Activated CD8-positive, alpha-beta memory T cell treated with anti-CD3 and anti-CD28 coated beads for 4 hours (primary cell): ENCODE measurements around the gene ERAL1.
"Not testable (repeated sequence)": the region's sequence is repeated elsewhere in the genome, so short reads cannot be mapped to it uniquely, and the experiment has no call there.

Source experiments
- DNase-seq, 2 donors: peaks; one replicate each; pipeline ENCODE4 v3.0.0-alpha.2; 2020; ENCODE audit warnings: low read depth in 2 of 2

The ERAL1 gene

DNA sequence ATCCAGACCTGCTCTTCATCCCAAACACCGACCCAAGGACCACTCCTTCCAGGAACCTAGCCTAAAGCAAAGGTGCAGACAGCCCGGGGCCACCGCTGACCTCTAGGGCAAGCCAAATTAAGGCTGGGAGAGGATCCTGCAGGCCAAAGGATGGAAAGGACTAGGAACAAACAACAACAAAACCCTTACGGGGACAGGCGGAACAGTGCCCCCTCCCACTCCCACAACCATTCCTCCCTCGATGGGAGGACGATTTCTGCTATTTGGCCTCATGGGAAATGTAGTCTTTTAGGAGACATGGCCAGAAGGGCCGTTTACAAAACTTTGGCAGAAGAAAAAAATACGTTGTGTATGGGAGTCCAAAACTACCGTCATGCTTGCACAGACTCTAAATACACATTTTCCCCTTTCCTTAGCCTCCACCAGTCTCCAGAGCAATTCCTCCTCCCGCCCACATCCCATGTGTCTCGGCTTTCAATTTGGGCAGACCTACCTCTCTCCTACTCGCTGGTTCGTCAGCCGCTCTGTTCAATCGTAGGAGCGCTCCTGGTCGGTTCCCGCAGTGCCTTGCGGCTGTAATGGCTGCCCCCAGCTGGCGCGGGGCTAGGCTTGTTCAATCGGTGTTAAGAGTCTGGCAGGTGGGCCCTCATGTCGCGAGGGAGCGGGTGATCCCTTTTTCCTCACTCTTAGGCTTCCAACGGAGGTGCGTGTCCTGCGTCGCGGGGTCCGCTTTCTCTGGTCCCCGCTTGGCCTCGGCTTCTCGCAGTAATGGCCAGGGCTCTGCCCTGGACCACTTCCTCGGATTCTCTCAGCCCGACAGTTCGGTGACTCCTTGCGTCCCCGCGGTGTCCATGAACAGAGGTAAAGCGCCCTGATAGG, at the start of gene ERAL1:
TSS of gene ERAL1 (plus strand) at position 560 of the 879 bp plus-strand sequence. CDS start at position 579, 19 bp downstream.
- DNase-seq = peak; percentile 62 to 72

DNA sequence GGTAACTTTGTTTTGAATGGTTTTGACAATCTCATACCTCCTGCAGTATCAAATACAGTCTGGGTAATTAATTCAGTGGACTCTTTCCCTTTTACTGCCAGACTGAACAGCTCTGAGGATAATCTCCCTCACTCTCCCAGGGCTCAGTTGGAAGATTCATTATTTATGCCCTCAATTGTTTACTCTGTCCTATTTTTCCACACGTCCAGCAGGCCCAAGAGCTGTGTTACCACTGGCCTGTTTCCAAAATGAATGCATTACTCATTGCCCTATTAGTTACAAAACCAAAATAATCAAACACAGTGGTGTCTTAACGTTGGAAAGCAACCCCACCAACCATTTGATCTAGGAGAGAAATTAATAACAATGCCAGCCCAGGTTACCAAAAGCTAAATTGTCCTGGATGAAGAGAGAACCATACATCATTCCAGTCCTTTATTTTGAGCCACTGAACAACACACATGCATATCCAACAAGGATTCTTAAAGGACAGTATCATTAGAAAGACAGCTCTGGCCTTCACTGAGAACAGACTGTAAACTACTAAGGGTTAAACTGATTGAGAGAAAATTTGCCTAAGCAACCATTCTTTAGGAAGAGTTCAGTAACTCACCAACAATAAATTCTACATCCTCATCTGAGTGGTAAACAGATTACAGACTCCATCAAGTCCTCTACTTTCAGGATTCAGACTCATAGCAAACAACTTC, 46.7 kb upstream of the ERAL1 start:
- no peak for DNase-seq

DNA sequence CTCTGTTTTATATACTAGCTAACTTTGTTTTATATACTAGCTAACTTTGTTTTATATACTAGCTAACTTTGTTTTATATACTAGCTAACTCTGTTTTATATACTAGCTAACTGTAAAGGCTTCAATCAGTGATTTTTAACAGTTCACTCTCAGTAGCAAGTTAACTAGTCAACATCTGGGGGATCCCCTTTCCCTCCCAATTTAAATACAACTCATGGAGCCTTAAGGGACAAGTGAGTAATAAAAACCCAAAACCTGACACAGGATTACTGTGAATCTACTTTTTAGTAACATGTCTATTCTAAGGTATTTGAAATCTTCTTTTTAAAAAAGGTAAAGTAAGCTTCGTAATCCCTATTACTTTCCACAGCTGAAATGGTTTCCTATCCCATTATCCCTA, 44.4 kb upstream of the ERAL1 start:
- DNase-seq = no peak

DNA sequence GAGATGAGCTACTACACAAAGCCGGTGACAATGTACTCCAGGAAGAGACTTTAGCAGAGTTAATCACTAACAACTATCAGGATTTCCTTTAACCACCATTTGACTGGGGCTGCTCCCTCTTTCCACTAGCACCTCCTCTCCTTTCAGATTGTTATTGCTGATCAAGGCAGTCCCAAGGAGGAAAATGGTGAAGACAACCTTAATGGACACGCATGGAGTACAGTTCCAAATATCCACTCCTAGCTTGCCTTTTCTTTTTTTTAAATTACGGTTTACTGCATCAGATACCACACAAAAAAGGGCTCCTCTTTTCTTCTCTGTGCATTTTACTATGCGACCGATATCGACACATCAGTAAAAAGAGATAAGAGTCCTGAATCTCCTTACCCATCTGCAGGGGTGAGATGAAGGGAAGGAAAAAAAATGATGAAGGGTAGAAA, 43.1 kb upstream of the ERAL1 start:
- no peak for DNase-seq

DNA sequence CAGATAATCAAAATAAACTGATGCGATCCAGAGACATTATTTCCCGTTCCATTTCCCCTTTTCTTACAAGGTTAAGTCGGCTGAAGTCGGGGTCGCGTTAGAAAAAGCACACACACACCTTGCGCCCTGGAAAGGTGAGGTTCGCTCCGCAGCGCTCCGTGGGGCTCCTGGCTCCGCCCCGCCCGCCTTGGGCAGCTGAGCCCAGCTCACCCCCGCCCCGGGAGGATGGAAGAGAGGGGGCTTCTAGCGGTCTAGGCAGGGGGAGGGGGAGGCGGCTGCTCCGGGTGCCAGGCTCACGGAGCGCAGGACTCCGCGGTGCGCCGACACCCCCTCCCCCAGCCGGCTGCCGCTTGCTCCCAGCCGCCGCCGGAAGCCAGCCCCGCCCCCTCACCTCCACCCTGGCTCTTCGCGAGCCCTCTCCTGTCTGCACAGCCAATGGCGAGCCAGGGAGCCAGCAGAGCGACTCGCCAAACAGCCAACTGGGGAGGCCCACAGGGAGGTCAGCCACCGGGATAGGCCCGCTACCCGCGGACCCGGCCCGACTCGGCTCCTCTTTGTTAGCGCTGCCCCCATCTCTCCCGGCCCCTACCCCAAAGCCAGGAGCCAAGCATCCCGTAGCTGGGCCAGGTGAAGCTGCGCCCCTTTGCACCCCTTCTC, 42.6 kb upstream of the ERAL1 start:
- peak; percentile 91 for DNase-seq

DNA sequence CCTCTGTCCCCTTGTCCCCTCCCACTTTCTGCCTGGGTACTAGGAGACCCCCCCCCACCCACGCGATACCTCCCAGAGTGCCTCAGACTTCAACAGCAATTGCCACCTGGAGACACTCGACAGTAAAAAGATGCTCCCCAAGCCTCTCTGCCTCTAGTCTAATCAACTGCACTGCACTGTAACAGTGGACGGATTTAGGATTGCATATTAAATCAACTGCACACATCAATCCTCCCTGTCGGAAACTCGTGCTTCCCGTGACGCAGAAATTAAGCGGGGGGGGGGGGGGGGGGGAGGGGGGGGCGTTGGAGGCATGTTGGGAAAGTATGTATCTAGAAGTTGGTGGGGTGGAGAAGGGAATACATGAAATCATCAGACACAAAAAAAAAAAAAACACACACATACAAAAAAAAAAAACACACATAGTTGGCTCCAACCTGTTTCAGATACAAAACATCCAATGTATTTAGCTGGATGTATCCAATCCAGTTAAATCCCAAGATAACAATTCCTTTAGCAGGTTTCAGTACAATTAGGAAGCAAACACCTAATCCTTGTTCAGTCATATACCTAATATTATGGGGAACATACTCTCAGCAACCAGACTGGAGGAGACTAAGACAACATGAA, 42.0 kb upstream of the ERAL1 start:
- no peak for DNase-seq

DNA sequence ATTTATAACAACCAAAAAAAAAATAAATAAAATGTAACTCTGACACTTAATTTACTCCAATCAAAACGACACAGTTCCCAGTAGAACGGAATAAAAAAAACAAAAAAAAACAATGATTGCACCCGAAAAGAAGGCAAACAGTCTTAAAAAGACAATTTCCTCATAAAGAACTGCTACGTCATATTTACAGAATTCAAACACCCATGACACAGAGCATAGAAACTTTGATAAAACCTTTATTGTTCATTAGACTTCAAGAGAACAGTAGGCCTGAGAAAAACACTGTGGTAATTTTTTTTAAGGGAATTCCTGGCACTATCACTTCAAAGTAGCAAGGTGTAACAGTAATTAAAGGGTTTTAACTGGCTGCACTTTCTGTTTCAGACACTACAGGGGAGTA, 38.3 kb upstream of the ERAL1 start:
- DNase-seq = no peak

DNA sequence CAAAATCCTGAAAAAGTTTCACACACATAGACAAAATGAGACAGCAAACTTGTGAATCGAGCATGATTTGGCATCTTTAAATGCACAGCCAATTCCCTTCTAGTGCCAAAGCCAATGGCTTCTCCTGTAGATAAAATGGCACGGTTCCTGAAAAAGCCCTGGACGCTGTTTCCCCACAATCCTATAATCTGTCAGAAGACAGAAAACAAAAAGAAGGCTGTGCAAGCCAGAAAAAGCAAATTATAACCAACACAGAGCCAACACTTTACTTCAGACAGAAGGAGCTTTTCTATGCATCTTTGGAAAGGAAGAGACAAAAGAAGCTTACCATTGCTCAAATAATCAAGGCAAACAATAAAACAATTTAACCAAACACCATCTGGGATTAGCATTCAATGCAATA, 36.0 kb upstream of the ERAL1 start:
- no peak for DNase-seq

DNA sequence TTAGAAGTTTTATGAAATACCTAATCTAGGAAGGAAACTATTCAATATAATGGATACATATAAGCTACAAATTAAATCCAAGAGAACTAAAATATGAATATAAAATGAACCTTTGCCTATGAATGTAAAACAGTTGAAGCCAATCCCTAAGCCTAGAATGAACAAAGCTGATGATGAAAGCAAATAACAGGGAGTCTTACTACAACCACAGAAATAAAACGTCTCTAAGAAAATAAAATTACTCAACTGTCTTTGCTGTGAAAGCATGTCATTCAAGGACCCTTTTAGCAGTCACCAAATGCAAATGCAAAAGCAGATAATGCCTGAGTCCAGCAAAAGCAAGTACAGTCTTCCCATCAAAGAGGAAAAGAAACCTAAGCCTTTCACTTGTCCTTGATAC, 35.2 kb upstream of the ERAL1 start:
- no peak for DNase-seq

DNA sequence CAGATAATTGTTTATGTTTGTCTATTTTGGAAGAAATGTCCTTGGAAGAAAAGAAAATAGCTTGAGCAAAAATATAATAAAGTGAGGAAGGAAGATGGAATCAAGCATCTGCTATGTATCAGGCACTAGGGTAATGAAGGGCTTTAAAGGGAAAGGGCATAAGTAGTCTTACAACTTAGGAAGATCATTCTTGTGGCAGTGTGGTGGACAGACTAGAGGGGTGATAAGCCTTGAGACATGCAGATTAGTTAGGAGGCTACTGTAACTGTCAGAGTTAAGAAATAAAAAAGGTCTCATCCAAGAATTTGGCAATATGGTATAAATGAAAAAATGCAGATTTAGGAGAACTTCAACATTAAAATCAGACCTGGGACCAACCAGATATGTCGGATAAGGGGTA, 27.1 kb upstream of the ERAL1 start:
- no peak for DNase-seq

DNA sequence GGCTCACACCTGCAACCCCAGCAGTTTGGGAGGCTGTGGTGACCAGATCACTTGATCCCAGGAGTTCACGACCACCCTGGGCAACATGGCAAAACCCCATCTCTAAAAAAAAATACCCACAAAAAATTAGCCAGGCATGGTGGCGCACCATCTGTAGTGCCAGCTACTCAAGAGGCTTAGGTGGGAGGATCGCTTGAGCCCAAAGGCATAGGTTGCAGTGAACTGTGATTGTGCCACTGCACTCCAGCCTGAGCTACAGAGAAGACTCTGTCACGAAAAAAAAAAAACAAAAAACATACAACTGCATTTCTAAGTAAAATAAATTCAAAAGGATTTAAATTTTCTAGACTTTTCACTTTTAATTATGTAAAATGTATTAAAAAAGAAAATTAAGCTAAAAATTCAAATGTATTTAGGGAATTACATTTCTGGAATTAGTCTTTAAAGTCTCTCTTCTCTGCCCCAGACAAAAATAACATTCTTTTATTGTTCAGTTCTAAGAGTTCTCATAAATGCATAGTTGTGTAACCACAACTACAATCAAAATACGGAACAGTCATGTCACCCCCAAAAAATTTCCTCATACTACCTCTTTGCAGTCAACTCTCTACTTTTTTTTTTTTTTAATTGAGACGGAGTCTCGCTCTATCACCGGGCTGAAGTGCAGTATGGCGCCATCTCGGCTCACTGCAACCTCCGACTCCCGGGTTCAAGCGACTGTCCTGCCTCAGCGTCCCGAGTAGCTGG, 26.3 kb upstream of the ERAL1 start:
- DNase-seq = no peak

DNA sequence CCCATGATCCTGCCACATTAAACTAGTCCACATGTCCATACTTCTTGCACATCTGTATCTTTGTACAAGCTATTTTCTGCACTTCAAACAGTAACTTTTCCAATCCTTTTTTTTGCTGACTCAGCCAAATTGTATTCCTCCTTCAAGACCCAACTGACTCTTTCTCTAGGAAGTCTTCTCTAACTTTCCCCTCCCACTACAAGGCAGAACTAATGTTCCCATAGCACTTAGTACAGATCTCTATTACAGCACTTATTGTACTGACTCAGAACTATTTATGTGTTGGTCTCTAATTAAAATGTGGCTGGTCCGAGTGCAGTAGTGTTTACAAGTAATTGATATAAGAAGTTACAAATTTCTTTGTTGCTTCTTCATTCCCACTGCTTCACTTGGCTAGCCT, 20.4 kb upstream of the ERAL1 start:
- no peak for DNase-seq

DNA sequence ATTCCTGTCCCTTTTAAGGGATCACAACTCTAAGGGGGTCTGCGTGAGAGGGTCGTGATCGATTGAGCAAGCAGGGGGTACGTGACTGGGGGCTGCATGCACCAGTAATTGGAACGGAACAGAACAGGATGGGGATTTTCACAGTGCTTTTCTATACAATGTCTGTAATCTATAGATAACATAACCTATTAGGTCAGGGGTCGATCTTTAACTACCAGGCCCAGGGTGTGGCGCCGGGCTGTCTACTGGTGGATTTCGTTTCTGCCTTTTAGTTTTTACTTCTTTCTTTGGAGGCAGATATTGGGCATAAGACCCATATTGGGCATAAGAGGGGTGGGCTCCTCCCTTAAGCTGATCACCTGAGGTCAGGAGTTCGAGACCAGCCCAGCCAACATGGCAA, 18.3 kb upstream of the ERAL1 start:
- not testable (repeated sequence) for DNase-seq

DNA sequence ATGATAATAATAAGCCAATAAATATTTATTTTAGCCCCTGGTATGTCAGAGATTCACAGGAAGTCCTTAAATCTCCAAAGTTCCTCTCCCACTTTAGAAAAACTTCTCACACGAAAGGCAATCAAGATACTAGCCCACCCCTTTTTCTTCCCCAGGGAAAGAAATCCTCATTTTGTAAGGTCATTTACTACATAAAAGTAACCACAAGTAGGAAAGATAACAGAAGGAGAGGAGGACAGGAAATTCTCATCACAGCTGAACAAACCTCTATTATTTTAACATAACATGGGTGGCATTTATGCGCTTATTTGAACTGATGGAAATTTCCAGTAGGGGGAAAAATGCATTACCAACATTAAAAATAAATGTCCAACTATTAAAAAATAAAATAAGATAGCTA, 15.6 kb upstream of the ERAL1 start:
- DNase-seq = no peak

DNA sequence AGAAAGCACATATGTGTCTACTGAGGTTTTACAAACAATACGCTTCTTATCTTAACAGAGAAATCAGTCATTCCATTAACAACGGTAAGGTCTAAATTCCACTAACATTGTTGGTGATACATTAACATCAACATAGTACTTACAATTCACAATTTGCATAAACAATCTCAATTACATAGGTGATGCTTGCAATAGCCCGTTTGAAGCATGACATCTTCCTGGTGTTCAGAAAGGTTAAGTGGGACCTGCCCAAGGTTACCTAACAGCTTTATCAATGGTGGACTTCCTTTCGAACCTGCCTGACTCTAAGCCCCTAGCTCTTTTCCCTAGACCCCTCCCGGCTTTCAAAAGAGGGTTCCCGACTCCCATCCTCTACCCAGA, 12.9 kb upstream of the ERAL1 start:
- DNase-seq = no peak

DNA sequence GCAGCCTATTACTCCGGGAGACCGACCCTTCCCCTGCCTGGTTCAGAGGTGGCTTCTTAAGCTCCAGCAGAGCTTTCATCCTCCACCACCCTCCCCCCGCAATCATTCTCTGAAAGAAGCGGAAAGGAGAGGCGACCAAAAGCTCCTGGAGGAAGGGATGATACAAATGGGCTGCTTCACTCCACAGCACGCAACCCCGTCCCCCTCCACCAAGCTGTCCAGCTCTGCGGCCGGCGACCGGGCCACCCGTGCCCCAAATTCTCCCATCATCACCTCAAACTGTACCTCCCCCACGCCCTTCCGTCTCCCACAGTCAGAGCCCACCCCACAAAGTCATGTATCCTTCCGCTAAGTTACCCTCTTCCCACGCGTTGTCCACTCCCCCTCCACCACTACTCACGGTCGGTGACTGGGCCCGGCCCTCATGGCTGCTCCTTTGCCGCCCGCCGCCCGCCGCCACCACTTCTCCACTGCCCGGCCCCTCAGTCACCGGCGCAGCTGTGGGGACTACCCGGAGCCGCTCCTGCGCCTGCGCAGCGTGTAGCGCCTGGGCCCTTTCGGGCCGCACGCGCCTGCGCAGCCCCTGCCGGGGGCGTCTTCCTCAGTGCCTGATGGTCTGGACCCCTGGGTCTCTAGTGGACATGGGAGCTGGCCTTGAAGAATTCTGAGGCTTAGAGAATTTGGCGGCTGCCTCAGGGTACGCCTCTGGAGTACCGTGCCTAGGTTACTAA, 12.4 kb upstream of the ERAL1 start, which contains the start of gene FAM222B:
TSS of gene FAM222B (minus strand) at position 509 of the 731 bp plus-strand sequence. CDS start 76,123 bp downstream, outside the sequence.
- DNase-seq = peak; percentile 64 to 76

DNA sequence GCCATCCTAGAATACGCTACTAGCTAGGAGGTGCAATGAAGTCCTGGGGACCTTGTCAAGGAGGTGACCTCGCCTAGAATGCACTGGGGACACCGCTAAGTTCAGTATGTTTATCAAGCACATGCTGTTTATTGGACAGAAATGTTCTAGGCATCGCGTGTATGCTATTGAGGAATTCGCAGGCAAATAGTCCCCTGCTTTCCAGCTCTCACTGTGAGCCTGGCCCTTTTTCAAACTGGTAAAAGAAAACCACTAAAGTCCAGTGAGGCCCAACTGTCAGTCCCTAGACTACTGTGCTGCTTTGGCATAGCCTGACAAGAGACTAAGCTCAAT, 11.0 kb upstream of the ERAL1 start:
- no peak for DNase-seq

DNA sequence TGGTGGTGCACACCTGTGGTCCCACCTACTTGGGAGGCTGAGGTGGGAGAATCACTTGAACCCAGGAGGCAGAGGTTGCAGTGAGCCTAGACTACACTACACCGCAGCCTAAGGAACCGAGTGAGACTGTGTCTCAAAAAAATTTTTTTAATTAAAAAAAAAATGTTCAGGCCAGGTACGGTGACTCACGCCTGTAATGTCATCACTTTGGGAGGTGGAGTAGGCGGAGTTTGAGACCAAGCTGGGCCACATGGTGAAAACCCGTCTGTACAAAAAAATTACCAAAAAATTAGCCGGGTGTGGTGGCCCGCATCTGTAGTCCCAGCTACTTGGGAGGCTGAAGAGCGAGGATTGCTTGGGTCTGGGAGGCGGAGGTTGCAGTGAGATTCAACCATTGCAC, 8.6 kb upstream of the ERAL1 start:
- DNase-seq = no peak

DNA sequence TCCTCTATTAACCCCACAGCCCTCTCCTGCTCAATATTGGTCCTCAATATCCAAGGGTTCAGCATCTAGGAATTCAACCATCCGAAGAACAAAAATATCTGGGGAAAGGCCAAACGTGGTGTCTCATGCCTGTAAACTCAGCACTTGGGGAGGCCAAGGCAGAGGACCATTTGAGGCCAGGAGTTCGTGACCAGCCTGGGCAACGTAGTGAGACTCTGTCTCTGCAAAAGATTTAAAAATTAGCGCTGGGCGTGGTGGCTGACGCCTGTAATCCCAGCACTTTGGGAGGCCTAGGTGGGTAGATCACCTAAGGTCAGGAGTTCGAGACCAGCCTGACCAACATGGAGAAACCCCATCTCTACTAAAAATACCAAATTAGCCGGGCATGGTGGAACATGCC, 8.1 kb upstream of the ERAL1 start:
- DNase-seq = not testable (repeated sequence)

DNA sequence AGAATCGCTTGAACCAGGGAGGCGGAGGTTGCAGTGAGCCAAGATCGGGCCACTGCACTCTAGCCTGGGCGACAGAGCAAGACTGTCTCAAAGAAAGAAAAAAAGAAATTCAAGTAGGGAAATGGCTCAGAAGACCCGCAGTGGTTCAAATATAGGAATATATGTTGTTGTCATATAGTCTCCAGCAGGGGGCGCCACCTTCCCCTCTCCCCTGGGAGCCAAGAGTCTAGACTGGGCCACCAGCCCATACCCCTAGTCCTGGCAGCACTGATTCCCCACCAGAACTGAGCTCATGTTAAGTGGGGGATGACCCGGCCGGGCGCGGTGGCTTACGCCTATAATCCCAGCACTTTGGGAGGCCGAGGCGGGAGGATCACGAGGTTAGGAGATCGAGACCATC, 6.1 kb upstream of the ERAL1 start:
- DNase-seq = peak in 1 of 2 donors; percentile 26

DNA sequence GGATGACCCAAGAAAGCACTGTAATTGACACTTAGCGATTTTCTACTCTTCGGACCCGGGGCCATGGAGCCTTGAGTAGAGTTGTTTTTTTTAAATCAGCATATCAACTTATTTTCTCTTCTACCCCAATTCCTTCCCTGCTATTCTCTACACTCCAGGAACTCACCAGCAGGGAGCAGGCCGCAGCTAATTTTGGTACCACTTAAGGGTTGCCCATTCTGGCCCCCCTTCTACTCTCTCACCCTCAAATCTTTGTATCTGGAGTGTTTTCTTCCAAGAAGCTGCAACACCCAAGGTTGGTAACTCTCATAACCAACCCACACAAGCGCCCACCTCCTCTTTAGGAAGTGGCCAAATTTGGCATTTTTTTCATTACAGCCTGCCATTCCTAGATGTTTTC, 5.5 kb upstream of the ERAL1 start:
- no peak for DNase-seq
